ENCODE results near the gene CDC42EP4.

DNA sequence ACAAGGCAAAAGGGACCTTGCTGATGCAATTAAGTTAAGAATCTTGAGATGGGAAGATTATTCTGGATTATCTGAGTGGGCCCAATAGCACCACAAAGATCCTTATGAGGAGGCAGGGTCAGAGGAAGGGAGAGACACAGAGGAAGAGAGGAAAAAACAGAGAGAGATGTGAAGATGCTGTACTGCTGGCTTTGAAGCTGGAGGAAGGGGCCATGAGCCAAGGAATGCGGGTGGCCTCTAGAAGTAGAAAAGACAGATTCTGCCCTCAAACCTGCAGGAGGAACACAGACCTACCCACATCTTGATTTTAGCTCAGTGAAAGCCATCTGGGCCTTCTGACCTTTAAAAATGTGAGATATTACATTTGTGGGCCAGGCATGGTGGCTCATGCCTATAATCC, 42.0 kb downstream of the CDC42EP4 start:
- TF ChIP-seq, protein P1, sequence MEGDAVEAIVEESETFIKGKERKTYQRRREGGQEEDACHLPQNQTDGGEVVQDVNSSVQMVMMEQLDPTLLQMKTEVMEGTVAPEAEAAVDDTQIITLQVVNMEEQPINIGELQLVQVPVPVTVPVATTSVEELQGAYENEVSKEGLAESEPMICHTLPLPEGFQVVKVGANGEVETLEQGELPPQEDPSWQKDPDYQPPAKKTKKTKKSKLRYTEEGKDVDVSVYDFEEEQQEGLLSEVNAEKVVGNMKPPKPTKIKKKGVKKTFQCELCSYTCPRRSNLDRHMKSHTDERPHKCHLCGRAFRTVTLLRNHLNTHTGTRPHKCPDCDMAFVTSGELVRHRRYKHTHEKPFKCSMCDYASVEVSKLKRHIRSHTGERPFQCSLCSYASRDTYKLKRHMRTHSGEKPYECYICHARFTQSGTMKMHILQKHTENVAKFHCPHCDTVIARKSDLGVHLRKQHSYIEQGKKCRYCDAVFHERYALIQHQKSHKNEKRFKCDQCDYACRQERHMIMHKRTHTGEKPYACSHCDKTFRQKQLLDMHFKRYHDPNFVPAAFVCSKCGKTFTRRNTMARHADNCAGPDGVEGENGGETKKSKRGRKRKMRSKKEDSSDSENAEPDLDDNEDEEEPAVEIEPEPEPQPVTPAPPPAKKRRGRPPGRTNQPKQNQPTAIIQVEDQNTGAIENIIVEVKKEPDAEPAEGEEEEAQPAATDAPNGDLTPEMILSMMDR (conservative IDR thresholded peaks at IDR 0.05 in 1 of 2, IDR thresholded peaks at IDR 0.05 in 1 of 2; ENCODE audit: low read depth in 1 of 2, low read length in 2 of 2): no peak
- TF ChIP-seq EZH2 (IDR thresholded peaks at IDR 0.05; ENCODE audit: low read length, missing control alignments): no peak

Data from fibroblast of lung (primary cell).